PC-3 (cell line): ENCODE data around the gene CCR2.

ENCODE experiments used
- CTCF ChIP-seq: fragments of 300-600 bp; sonication (generic); conservative IDR thresholded peaks from 2 replicates; pipeline ENCODE4 v1.5.1; 2017; ENCODE audit warnings: antibody characterized with exemption, low read depth, mild to moderate bottlenecking, low read length
- EZH2 ChIP-seq: fragments of 300-600 bp; sonication (generic); IDR thresholded peaks from one replicate; pipeline ENCODE4 v1.6.1; 2017; ENCODE audit warnings: antibody characterized with exemption, mild to moderate bottlenecking, low read length; ENCODE audit not compliant: unreplicated experiment
- EZH2phosphoT487 ChIP-seq: fragments of 300-600 bp; sonication (generic); IDR thresholded peaks from 2 replicates; pipeline ENCODE4 v1.6.1; 2018; ENCODE audit warnings: mild to moderate bottlenecking, antibody characterized with exemption, low read length, borderline replicate concordance

GRCh38 chr3:46399557-46399956 lies 45.6 kb downstream of the CCR2 start:
- TF ChIP-seq CTCF (no peak), EZH2phosphoT487 (no peak), EZH2 (no peak)
